Liver (tissue), 9 donors: Measurements from ENCODE around the gene DOCK1. TPM values are rescaled to one million over a fixed set of nuclear protein-coding genes. Genes with fewer than 3 reads are reported as not detected.

Experiments
- DNase-seq: peaks from one replicate; pipeline ENCODE4 v3.0.0-alpha.2; 2017; ENCODE audit warnings: low spot score
- H3K27ac ChIP-seq, 2 donors: one replicate each; pipeline ENCODE4 v1.7.0; 2013; ENCODE audit warnings: inconsistent platforms in 2 of 2, low read length in 2 of 2, control low read depth in 1 of 2, low read depth in 1 of 2, mild to moderate bottlenecking in 1 of 2
- H3K27me3 ChIP-seq, 4 donors: one replicate each; pipeline versions ENCODE4 v1.6.1 to v1.7.0; 2013; ENCODE audit warnings: low read length in 3 of 4, inconsistent platforms in 1 of 4, mild to moderate bottlenecking in 1 of 4, moderate library complexity in 1 of 4; ENCODE audit not compliant: control insufficient read depth in 4 of 4, insufficient read depth in 4 of 4
- H3K36me3 ChIP-seq, 4 donors: one replicate each; pipeline versions ENCODE4 v1.6.1 to v1.7.0; 2013; ENCODE audit warnings: low read length in 3 of 4, mild to moderate bottlenecking in 3 of 4, low read depth in 1 of 4, moderate library complexity in 1 of 4; ENCODE audit not compliant: control insufficient read depth in 4 of 4, insufficient read depth in 3 of 4
- H3K4me1 ChIP-seq, 4 donors: one replicate each; pipeline versions ENCODE4 v1.6.1 to v1.7.0; 2013; ENCODE audit warnings: low read length in 3 of 4, mild to moderate bottlenecking in 3 of 4, moderate library complexity in 1 of 4; ENCODE audit not compliant: control insufficient read depth in 4 of 4, insufficient read depth in 4 of 4
- H3K4me3 ChIP-seq, 3 donors: one replicate each; pipeline versions ENCODE4 v1.6.1 to v1.7.0; 2013; ENCODE audit warnings: low read length in 3 of 3, control low read depth in 1 of 3, low read depth in 1 of 3, mild to moderate bottlenecking in 1 of 3
- H3K9ac ChIP-seq, 2 donors: one replicate each; pipeline ENCODE4 v1.7.0; 2013; ENCODE audit warnings: low read length in 2 of 2, mild to moderate bottlenecking in 2 of 2, moderate library complexity in 2 of 2, control low read depth in 1 of 2, low read depth in 1 of 2
- H3K9me3 ChIP-seq, 4 donors: one replicate each; pipeline versions ENCODE4 v1.6.1 to v1.7.0; 2013; ENCODE audit warnings: low read length in 3 of 4; ENCODE audit not compliant: control insufficient read depth in 4 of 4
- EGR1 ChIP-seq, 2 donors: IDR thresholded peaks; 2 replicates each; pipeline ENCODE4 v1.6.1; 2016 to 2018; ENCODE audit warnings: antibody characterized with exemption in 2 of 2, low read depth in 2 of 2
- FOXA1 ChIP-seq: IDR thresholded peaks from 2 replicates; pipeline ENCODE4 v1.6.1; 2016; ENCODE audit warnings: antibody characterized with exemption
- FOXA2 ChIP-seq: IDR thresholded peaks from 2 replicates; pipeline ENCODE4 v1.6.1; 2016; ENCODE audit warnings: antibody characterized with exemption
- GABPA ChIP-seq, 2 donors: IDR thresholded peaks in 1 of 2; conservative IDR thresholded peaks in 1 of 2; 2 replicates each; pipeline ENCODE4 v1.6.1; 2016; ENCODE audit warnings: antibody characterized with exemption in 2 of 2, mild to moderate bottlenecking in 1 of 2, moderate library complexity in 1 of 2
- HNF4A ChIP-seq, 2 donors: conservative IDR thresholded peaks; 2 replicates each; pipeline ENCODE4 v1.6.1; 2016; ENCODE audit warnings: antibody characterized with exemption in 2 of 2, mild to moderate bottlenecking in 2 of 2
- HNF4G ChIP-seq: IDR thresholded peaks from 2 replicates; pipeline ENCODE4 v1.6.1; 2016; ENCODE audit warnings: antibody characterized with exemption
- JUND ChIP-seq, 2 donors: IDR thresholded peaks; 2 replicates each; pipeline ENCODE4 v1.6.1; 2016; ENCODE audit warnings: antibody characterized with exemption in 2 of 2
- NR2F2 ChIP-seq: IDR thresholded peaks from 2 replicates; pipeline ENCODE4 v1.6.1; 2016; ENCODE audit warnings: antibody characterized with exemption
- RAD21 ChIP-seq, 2 donors: IDR thresholded peaks; 2 replicates each; pipeline ENCODE4 v1.6.1; 2016; ENCODE audit warnings: antibody characterized with exemption in 2 of 2, mild to moderate bottlenecking in 2 of 2
- RXRA ChIP-seq, 2 donors: IDR thresholded peaks; 2 replicates each; pipeline ENCODE4 v1.6.1; 2017 to 2018; ENCODE audit warnings: antibody characterized with exemption in 2 of 2, mild to moderate bottlenecking in 1 of 2
- SP1 ChIP-seq: IDR thresholded peaks from 2 replicates; pipeline ENCODE4 v1.6.1; 2018; ENCODE audit warnings: antibody characterized with exemption, mild to moderate bottlenecking
- TAF1 ChIP-seq: conservative IDR thresholded peaks from 2 replicates; pipeline ENCODE4 v1.6.1; 2016; ENCODE audit warnings: antibody characterized with exemption, mild to moderate bottlenecking
- YY1 ChIP-seq: IDR thresholded peaks from 2 replicates; pipeline ENCODE4 v1.6.1; 2016; ENCODE audit warnings: antibody characterized with exemption, mild to moderate bottlenecking
- WGBS: extraction: QIAGEN DNeasy Blood & Tissue Kit; methylation state at CpG from one replicate; pipeline ENCODE4 v1.1.7; 2013; 5-methylcytosine and 5-hydroxymethylcytosine counted together
- polyA plus RNA-seq, 2 donors: library from polyadenylated mRNA; stranded (reverse) in 1 of 2; unstranded in 1 of 2; fragments of 200-250 nt in 1 of 2; fragments of >200 nt in 1 of 2; fragmentation: Nextera tagmentation in 1 of 2; extraction: Ambion mirVana in 1 of 2; gene quantifications; one replicate each; pipeline versions ENCODE4 v1.2.1 to v1.2.3, GENCODE V29; 2013 to 2015
- total RNA-seq, 2 donors: library from RNA; depleted of rRNA; stranded (reverse); fragments of >200 nt; gene quantifications; one replicate each; pipeline ENCODE4 v1.2.3, GENCODE V29; 2014
- TF ChIP-seq, protein P1 (sequence below): fragments of 150-350 bp; IDR thresholded peaks from 2 replicates; pipeline ENCODE4 v1.5.1; 2017; ENCODE audit warnings: improper control_type of control experiment, low read depth, low read length; ENCODE audit not compliant: missing input control
- TF ChIP-seq, protein P2 (sequence below): IDR thresholded peaks from 2 replicates; pipeline ENCODE4 v1.6.1; 2016; ENCODE audit warnings: antibody characterized with exemption
- TF ChIP-seq, protein P3 (sequence below): IDR thresholded peaks from 2 replicates; pipeline ENCODE4 v1.6.1; 2016; ENCODE audit warnings: antibody characterized with exemption
- TF ChIP-seq, protein P4 (sequence below): IDR thresholded peaks from 2 replicates; pipeline ENCODE4 v1.6.1; 2016; ENCODE audit warnings: antibody characterized with exemption
- donor health status: healthy.
- donor health status: healthy.
- donor health status: healthy.
- donor health status: healthy.
- donor health status: healthy.

DOCK1 gene
- total and polyA plus RNA-seq, 4 donors, result 3.8 to 28.8 (median 9.1) TPM

DNA sequence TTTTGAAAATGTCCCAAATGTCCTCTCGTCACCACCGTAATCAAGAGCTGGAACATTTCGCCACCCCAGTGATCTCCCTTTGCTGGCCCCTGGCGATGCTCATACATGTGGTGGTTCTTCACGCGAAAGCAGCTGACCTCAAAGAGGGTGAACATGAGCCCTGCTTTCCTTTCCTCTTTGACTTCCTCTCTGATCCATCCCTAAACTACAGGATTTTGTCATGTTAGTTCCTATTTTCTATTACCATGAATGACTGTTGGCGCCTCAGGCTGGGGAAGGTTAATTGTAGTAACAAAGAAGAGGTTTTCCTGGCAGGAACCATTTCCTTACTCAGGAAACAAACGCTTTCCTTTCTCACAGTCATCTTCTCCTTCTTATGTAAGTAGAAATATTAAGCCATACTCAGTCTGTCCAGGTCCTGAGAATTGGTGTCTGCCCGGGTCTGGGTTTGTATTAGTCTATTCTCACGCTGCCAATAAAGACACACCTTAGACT is 176.7 kb downstream of the DOCK1 start:
- Histone ChIP-seq H3K36me3 (peaks cover 0 to 3% (median 3%) of the 10 kb centered on the region in 4 donors), H3K9ac (no peak overlapping the region), H3K4me1 (no peaks in the 10 kb centered on the region), H3K4me3 (no peak overlapping the region), H3K27me3 (no peaks in the 10 kb centered on the region), H3K27ac (no peak overlapping the region), H3K9me3 (no peaks in the 10 kb centered on the region)
- WGBS, result 84% methylated on average over 10 of the region's 10 CpGs
- TF ChIP-seq EGR1 (IDR thresholded peaks at IDR 0.05; ENCODE audit: low read depth in 2 of 2) (no peak), YY1 (no peak), TAF1 (no peak), SP1 (no peak), RAD21 (IDR thresholded peaks at IDR 0.05) (no peak), HNF4A (conservative IDR thresholded peaks at IDR 0.05) (no peak), JUND (IDR thresholded peaks at IDR 0.05) (no peak), NR2F2 (no peak), GABPA (IDR thresholded peaks at IDR 0.05 in 1 of 2, conservative IDR thresholded peaks at IDR 0.05 in 1 of 2) (no peak), FOXA1 (no peak), RXRA (IDR thresholded peaks at IDR 0.05) (no peak), FOXA2 (no peak)
- TF ChIP-seq, protein P1, sequence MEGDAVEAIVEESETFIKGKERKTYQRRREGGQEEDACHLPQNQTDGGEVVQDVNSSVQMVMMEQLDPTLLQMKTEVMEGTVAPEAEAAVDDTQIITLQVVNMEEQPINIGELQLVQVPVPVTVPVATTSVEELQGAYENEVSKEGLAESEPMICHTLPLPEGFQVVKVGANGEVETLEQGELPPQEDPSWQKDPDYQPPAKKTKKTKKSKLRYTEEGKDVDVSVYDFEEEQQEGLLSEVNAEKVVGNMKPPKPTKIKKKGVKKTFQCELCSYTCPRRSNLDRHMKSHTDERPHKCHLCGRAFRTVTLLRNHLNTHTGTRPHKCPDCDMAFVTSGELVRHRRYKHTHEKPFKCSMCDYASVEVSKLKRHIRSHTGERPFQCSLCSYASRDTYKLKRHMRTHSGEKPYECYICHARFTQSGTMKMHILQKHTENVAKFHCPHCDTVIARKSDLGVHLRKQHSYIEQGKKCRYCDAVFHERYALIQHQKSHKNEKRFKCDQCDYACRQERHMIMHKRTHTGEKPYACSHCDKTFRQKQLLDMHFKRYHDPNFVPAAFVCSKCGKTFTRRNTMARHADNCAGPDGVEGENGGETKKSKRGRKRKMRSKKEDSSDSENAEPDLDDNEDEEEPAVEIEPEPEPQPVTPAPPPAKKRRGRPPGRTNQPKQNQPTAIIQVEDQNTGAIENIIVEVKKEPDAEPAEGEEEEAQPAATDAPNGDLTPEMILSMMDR, result no peak
- TF ChIP-seq, protein P2, sequence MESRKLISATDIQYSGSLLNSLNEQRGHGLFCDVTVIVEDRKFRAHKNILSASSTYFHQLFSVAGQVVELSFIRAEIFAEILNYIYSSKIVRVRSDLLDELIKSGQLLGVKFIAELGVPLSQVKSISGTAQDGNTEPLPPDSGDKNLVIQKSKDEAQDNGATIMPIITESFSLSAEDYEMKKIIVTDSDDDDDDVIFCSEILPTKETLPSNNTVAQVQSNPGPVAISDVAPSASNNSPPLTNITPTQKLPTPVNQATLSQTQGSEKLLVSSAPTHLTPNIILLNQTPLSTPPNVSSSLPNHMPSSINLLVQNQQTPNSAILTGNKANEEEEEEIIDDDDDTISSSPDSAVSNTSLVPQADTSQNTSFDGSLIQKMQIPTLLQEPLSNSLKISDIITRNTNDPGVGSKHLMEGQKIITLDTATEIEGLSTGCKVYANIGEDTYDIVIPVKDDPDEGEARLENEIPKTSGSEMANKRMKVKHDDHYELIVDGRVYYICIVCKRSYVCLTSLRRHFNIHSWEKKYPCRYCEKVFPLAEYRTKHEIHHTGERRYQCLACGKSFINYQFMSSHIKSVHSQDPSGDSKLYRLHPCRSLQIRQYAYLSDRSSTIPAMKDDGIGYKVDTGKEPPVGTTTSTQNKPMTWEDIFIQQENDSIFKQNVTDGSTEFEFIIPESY, result no peak
- TF ChIP-seq, protein P3, sequence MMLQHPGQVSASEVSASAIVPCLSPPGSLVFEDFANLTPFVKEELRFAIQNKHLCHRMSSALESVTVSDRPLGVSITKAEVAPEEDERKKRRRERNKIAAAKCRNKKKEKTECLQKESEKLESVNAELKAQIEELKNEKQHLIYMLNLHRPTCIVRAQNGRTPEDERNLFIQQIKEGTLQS, result no peak
- TF ChIP-seq, protein P4, sequence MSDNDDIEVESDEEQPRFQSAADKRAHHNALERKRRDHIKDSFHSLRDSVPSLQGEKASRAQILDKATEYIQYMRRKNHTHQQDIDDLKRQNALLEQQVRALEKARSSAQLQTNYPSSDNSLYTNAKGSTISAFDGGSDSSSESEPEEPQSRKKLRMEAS, result no peak
- DNase-seq, result no peak

DNA sequence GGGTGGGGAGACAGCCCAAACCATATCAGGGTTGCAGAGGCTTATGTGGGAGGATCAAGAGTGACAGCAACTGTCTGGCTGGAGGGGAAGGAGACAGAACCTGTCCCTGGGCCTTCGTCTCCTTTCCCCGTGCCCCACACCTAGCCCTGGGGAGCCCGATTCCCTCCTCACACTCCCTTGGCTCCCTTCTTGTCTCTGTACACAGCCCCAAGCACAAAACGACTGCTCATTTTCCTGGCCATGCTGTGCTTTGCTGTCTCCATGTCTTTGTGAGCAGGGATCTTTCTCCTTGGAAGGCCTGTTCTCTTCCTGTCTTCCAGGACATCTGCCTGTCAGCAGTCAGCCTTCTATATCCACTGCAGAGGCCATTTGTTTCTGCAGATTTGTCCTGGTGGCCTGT is 177.4 kb downstream of the DOCK1 start:
- Histone ChIP-seq H3K4me3 (no peak overlapping the region), H3K9me3 (no peaks in the 10 kb centered on the region), H3K9ac (no peak overlapping the region), H3K27ac (no peak overlapping the region), H3K36me3 (peaks cover 0 to 3% (median 3%) of the 10 kb centered on the region in 4 donors), H3K4me1 (no peaks in the 10 kb centered on the region), H3K27me3 (no peaks in the 10 kb centered on the region)
- 94% methylated on average over 4 of the region's 4 CpGs for WGBS
- no peak for DNase-seq
- TF ChIP-seq, protein P4, result no peak
- TF ChIP-seq, protein P2, result no peak
- TF ChIP-seq HNF4A (conservative IDR thresholded peaks at IDR 0.05), result no peak
- no peak for TF ChIP-seq EGR1 (IDR thresholded peaks at IDR 0.05; ENCODE audit: low read depth in 2 of 2)
- TF ChIP-seq, protein P3, result no peak
- no peak for TF ChIP-seq FOXA1
- TF ChIP-seq TAF1, result no peak
- TF ChIP-seq, protein P1, result no peak
- no peak for TF ChIP-seq GABPA (IDR thresholded peaks at IDR 0.05 in 1 of 2, conservative IDR thresholded peaks at IDR 0.05 in 1 of 2)
- no peak for TF ChIP-seq FOXA2
- no peak for TF ChIP-seq JUND (IDR thresholded peaks at IDR 0.05)
- TF ChIP-seq RXRA (IDR thresholded peaks at IDR 0.05), result no peak
- TF ChIP-seq RAD21 (IDR thresholded peaks at IDR 0.05), result no peak
- no peak for TF ChIP-seq HNF4G
- no peak for TF ChIP-seq SP1
- no peak for TF ChIP-seq YY1
